Fibroblast of lung (primary cell): ENCODE measurements around the gene POU2F1. TPM values are rescaled to one million over a fixed set of nuclear protein-coding genes. Genes with fewer than 3 reads are reported as not detected.

Experiments used
- DNase-seq, 2 donors: peaks; one replicate each; pipeline versions ENCODE4 v3.0.0 to v3.0.0-alpha.2; 2010; ENCODE audit warnings: low read depth in 2 of 2
- H2AFZ ChIP-seq: 2 replicates; pipeline ENCODE4 v1.5.1; 2012; ENCODE audit warnings: low read length, control low read depth, inconsistent platforms
- H3K27ac ChIP-seq: 2 replicates; pipeline ENCODE4 v1.5.1; 2011; ENCODE audit warnings: low read length, control low read depth; ENCODE audit not compliant: insufficient read depth
- H3K27me3 ChIP-seq: 2 replicates; pipeline ENCODE4 v1.5.1; 2011; ENCODE audit warnings: mild to moderate bottlenecking, low read length; ENCODE audit not compliant: control insufficient read depth, insufficient read depth
- H3K36me3 ChIP-seq: 2 replicates; pipeline ENCODE4 v1.5.1; 2011; ENCODE audit warnings: low read length; ENCODE audit not compliant: control insufficient read depth, insufficient read depth
- H3K4me1 ChIP-seq: 2 replicates; pipeline ENCODE4 v1.5.1; 2011; ENCODE audit warnings: low read length; ENCODE audit not compliant: control insufficient read depth, insufficient read depth; ENCODE audit errors: extremely low read depth
- H3K4me2 ChIP-seq: 2 replicates; pipeline ENCODE4 v1.5.1; 2011; ENCODE audit warnings: low read length, control low read depth; ENCODE audit not compliant: insufficient read depth; ENCODE audit errors: extremely low read depth
- H3K4me3 ChIP-seq, 4 experiments: fragments of 200-600 bp in 1 of 4; sonication (generic) in 1 of 4; replicated peaks in 1 of 4; 2 replicates each; pipeline ENCODE4 v1.5.1; 2011 to 2016; ENCODE audit warnings: low read length in 4 of 4, low read depth in 3 of 4, mild to moderate bottlenecking in 3 of 4, control low read depth in 2 of 4, inconsistent platforms in 1 of 4, mixed read lengths in 1 of 4; ENCODE audit not compliant: insufficient read depth in 1 of 4; ENCODE audit errors: control extremely low read depth in 1 of 4
- H3K79me2 ChIP-seq: 2 replicates; pipeline ENCODE4 v1.5.1; 2012; ENCODE audit warnings: mild to moderate bottlenecking, low read length, inconsistent platforms; ENCODE audit not compliant: control insufficient read depth, insufficient read depth
- H3K9ac ChIP-seq: 2 replicates; pipeline ENCODE4 v1.5.1; 2011; ENCODE audit warnings: mild to moderate bottlenecking, low read length, control low read depth; ENCODE audit not compliant: insufficient read depth
- H3K9me3 ChIP-seq: 2 replicates; pipeline ENCODE4 v1.5.1; 2012; ENCODE audit warnings: low read depth, low read length; ENCODE audit not compliant: control insufficient read depth, insufficient read depth
- H4K20me1 ChIP-seq: 2 replicates; pipeline ENCODE4 v1.5.1; 2011; ENCODE audit warnings: low read length; ENCODE audit not compliant: control insufficient read depth, insufficient read depth; ENCODE audit errors: extremely low read depth
- CTCF ChIP-seq, 2 donors: IDR thresholded peaks in 1 of 2; conservative IDR thresholded peaks in 1 of 2; 1 replicate in 1 of 2; 2 replicates in 1 of 2; pipeline ENCODE4 v1.5.1; 2011 to 2012; ENCODE audit warnings: low read length in 2 of 2, control low read depth in 1 of 2, inconsistent platforms in 1 of 2, low read depth in 1 of 2, mild to moderate bottlenecking in 1 of 2
- EZH2 ChIP-seq: IDR thresholded peaks from 2 replicates; pipeline ENCODE4 v1.5.1; 2012; ENCODE audit warnings: low read length, control low read depth, mild to moderate bottlenecking; ENCODE audit errors: missing control alignments
- polyA plus RNA-seq, 2 donors: library from polyadenylated mRNA; depleted of rRNA in 1 of 2; stranded (reverse) in 1 of 2; unstranded in 1 of 2; fragments of >200 nt; gene quantifications; 2 replicates each; pipeline ENCODE4 v1.2.1, GENCODE V29; 2011 to 2012; ENCODE audit warnings: missing spikeins in 1 of 2
- total RNA-seq: library from RNA; depleted of rRNA; stranded (reverse); fragments of >200 nt; gene quantifications from 2 replicates; pipeline ENCODE4 v1.2.1, GENCODE V29; 2014

Gene POU2F1
- total and polyA plus RNA-seq, 2 donors (not counting 1 experiment from before 2014, with no cell fraction given) = 3.5 to 4.3 TPM

GRCh38 chr1:167251472-167251871, 30.8 kb downstream of the POU2F1 start:
- no peaks in the 10 kb centered on the region for H3K36me3 ChIP-seq
- no peak overlapping the region for H2AFZ ChIP-seq
- no peaks in the 10 kb centered on the region for H4K20me1 ChIP-seq
- H3K4me1 ChIP-seq = no peaks in the 10 kb centered on the region
- no peak overlapping the region for H3K4me2 ChIP-seq
- TF ChIP-seq EZH2 (no peak), CTCF (conservative IDR thresholded peaks at IDR 0.05 in 1 of 2, IDR thresholded peaks at IDR 0.05 in 1 of 2; ENCODE audit: low read depth in 1 of 2, low read length in 2 of 2) (no peak)
- no peak overlapping the region for H3K4me3 ChIP-seq
- H3K9me3 ChIP-seq = no peaks in the 10 kb centered on the region
- DNase-seq = no peak
- no peak overlapping the region for H3K27ac ChIP-seq
- no peak overlapping the region for H3K9ac ChIP-seq
- no peaks in the 10 kb centered on the region for H3K27me3 ChIP-seq
- no peaks in the 10 kb centered on the region for H3K79me2 ChIP-seq

GRCh38 chr1:167252986-167253385, 32.3 kb downstream of the POU2F1 start:
- H4K20me1 ChIP-seq = no peaks in the 10 kb centered on the region
- no peak overlapping the region for H3K9ac ChIP-seq
- no peaks in the 10 kb centered on the region for H3K9me3 ChIP-seq
- no peak overlapping the region for H2AFZ ChIP-seq
- H3K4me1 ChIP-seq = no peaks in the 10 kb centered on the region
- no peak overlapping the region for H3K27ac ChIP-seq
- H3K36me3 ChIP-seq = no peaks in the 10 kb centered on the region
- H3K27me3 ChIP-seq = no peaks in the 10 kb centered on the region
- TF ChIP-seq EZH2 (no peak), CTCF (conservative IDR thresholded peaks at IDR 0.05 in 1 of 2, IDR thresholded peaks at IDR 0.05 in 1 of 2; ENCODE audit: low read depth in 1 of 2, low read length in 2 of 2) (no peak)
- H3K79me2 ChIP-seq = no peaks in the 10 kb centered on the region
- no peak for DNase-seq
- no peak overlapping the region for H3K4me3 ChIP-seq
- no peak overlapping the region for H3K4me2 ChIP-seq

- no peak overlapping the region for H3K4me2 ChIP-seq
- H3K27me3 ChIP-seq = no peaks in the 10 kb centered on the region
- DNase-seq = no peak
- H3K4me3 ChIP-seq = no peak overlapping the region
- H3K27ac ChIP-seq = no peak overlapping the region
- no peak overlapping the region for H3K9ac ChIP-seq
- TF ChIP-seq CTCF (conservative IDR thresholded peaks at IDR 0.05 in 1 of 2, IDR thresholded peaks at IDR 0.05 in 1 of 2; ENCODE audit: low read depth in 1 of 2, low read length in 2 of 2) (no peak), EZH2 (no peak)
- no peak overlapping the region for H2AFZ ChIP-seq
- H3K79me2 ChIP-seq = no peaks in the 10 kb centered on the region
- H4K20me1 ChIP-seq = no peaks in the 10 kb centered on the region
- no peaks in the 10 kb centered on the region for H3K9me3 ChIP-seq
- no peaks in the 10 kb centered on the region for H3K36me3 ChIP-seq
- H3K4me1 ChIP-seq = no peaks in the 10 kb centered on the region
Observed at GRCh38 chr1:167258858-167259257, 38.2 kb downstream of the POU2F1 start.
